Measurements from ENCODE around the gene DENND10.
A peak's percentile ranks its signal among the peaks of the same experiment; 100 is the strongest.
"Not testable (repeated sequence)": the region's sequence is repeated elsewhere in the genome, so short reads cannot be mapped to it uniquely, and the experiment has no call there.

The DENND10 gene

DNA sequence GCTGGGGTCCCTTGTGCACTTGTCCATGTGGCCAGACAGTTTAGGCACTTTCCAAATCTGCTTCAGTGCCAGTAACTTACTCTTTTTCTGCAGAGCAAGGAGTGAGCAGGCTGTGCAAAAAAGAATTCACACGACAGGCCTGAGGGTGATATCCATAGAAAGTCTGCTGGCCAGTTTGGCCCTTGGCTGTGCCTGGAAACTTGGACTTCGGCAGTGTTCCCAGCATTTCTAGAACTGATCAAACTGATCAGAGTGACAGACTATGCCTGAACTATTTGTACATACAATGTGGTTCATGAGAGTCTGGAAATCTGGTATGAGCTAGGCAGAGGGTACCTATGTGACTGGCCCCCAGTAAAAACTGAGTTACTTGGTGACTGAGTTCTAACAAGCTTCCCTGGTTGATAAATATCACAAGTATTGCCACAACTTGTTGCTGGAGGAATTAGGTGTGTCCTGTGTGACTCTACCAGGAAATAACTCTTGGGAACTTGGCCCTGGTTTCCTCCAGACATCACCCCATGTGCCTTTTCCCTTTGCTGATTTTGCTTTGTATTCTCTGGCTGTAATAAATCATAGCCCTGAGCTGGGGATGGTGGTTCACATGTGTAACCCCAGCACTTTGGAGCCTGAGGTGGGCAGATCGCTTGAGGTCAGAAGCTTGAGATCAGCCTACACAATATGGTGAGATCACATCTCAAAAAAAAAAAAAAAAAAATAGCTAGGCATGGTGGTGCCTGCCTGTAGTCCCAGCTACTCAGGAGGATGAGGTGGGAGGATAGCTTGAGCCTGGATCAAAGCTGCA lies 3.3 kb upstream of the DENND10 start:
- DNase-seq: no peak

DNA sequence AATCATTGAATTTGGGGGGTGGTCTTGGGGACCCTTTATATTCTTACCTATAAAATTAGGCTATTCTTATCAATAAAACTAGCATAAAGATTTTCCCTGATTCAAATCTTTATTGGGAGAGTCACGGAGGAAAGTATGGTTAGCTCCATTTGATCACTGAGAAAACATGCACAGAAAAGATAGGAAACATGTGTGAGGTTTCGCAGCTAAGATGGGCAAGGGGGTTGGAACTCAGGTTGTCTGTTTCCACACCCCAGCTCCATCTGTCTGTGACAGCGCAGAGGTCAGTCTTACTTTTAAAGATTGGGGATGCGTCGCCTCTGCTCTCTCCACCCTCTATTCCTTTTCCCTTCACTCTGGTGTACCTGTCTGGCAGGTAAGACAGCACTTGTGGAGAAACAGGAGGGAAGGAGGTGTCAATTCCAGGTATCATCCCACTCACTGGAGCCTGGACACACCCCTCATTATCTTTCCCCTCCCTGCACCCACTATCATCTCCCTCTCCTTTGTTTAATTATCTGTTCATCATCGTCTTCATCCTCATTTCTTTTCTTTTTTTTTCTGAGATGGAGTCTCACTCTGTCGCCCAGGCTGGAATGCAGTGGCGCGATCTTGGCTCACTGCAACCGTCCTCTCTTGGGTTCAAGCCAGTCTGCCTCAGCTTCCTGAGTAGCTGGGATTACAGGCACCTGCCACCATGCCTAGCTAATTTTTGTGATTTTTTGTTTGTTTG lies 2.4 kb upstream of the DENND10 start:
- no peak for DNase-seq

DNA sequence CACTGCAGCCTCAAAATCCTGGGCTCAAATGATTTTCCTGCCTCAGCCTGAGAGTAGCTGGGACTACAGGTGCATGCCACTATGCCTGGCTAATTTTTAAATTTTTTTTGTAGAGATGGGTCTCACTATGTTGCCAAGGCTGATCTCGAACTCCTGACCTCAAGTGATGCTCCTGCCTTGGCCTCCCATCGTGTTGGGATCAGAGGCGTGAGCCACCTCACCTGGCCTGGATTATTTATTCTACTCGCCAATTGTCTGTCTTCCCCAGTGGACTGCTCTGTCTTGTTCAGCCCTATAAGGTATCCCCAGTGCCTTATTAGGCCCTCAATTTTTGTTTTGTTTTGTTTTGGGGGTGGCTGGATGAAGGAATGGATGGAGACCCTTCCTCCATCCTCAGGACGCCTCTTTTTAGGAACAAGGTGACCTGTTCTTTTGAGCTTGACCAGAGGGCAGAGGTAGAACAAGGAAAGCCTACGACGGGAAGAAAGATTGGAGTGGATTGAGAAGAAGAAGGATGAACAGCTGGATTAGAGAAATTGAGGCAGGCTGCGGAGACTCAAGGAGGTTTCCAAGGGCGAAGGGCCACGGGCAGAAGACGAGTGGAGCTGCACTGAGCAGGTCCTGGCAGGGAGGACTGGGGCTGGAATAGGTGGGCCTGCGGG lies 541 bp upstream of the DENND10 start:
- DNase-seq: no peak

DNA sequence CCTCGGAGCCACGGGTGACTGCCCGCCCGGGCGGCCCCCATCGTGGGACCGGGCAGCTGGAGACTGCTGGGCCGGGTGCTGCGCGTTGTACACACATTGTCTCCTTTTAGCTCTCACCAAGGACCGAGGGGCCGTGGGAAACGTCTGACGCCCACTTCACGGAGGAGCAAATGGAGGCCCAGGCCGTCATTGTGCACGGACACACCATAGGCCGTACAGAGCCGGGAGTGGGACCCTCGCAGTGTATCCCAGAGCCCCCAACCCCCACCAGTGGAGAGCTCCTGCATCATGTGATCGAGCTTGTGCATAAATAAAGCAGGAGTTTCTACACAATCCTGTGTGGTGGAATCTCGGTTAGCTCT lies 722 bp downstream of the DENND10 start:
- no peak for DNase-seq

DNA sequence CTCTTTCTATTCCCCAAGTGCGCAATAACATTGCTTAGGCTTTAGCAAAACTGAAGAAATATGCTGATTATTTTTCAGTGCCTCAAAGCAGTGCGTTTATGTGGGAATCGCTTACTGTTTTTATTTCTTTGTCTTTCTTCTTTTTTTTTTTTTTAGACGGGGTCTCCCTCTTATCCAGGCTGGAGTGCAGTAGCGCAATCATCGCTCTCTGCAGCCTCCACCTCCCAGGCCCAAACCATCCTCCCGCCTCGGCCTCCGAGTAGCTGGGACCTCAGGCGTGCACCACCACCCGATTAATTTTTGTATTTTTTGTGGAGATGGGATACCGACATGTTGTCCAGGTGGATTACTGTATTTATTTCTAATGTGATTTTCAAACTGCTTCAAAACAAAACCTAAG lies 1.2 kb downstream of the DENND10 start:
- no peak for DNase-seq

DNA sequence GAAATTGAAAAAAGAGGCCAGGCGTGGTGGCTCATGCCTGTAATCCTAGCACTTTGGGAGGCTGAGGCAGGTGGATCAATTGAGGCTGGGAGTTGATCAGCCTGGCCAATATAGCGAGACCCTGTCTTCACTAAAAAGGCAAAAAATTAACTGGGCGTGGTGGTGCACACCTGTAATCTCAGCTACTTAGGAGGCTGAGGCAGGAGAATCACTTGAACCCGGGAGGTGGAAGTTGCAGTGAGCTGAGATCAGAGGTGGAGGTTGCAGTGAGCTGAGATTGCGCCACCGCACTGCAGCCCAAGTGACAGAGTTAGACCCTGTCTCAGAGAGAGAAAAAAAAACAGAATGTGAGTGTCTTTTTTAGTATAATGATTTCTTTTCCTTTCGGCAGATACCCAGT lies 2.0 kb downstream of the DENND10 start:
- DNase-seq: not testable (repeated sequence)

DNA sequence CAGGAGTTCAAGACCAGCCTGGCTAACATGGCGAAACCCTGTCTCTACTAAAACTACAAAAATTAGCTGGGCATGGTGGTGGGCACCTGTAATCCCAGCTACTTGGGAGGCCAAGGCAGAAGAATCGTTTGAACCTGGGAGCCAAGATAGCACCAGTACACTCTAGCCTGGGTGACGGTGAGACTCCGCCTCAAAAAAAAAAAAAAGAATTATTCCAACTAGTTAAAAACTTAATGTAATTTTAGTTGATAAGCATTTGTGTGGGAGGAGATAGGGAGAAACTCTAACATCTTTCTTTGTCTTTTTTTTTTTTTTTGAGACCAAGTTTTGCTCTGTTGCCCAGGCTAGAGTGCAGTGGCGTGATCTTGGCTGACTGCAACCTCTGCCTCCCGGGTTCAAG lies 3.2 kb downstream of the DENND10 start:
- not testable (repeated sequence) for DNase-seq

DNA sequence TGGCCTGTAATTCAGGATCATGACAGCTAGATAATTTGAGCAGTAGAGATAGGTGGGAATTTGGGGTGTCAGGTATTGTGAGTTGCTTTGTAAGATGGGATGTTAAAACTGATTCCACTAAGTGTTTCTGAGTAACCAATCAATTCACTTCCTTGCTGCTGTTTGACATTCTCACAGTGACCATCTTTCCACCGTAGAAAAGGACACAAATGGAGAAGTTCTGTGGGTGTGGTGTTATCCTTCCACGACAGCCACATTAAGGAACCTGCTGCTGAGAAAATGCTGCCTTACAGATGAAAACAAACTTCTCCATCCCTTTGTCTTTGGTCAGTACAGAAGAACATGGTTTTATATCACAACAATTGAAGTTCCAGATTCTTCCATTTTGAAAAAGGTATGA lies 3.9 kb downstream of the DENND10 start:
- not testable (repeated sequence) for DNase-seq

DNA sequence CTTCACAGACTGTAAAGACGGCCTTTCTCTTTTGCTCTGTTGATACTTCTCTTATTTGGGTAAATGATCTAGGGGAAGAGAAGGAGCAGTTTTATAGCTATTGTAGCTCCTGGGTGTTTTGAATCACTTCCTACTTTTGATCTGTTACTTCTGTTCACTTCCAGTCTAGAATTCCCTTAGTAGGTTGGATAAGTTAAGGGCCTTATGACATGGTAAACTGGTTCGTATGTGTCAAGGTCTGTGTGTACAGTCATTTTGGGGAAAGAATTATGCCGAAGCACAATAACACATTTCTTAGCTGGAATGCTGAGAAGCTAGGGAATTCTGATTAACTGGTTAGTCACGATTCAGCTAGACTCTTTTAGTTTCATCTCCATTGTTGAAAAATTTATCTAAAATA lies 8.1 kb downstream of the DENND10 start:
- DNase-seq: no peak

DNA sequence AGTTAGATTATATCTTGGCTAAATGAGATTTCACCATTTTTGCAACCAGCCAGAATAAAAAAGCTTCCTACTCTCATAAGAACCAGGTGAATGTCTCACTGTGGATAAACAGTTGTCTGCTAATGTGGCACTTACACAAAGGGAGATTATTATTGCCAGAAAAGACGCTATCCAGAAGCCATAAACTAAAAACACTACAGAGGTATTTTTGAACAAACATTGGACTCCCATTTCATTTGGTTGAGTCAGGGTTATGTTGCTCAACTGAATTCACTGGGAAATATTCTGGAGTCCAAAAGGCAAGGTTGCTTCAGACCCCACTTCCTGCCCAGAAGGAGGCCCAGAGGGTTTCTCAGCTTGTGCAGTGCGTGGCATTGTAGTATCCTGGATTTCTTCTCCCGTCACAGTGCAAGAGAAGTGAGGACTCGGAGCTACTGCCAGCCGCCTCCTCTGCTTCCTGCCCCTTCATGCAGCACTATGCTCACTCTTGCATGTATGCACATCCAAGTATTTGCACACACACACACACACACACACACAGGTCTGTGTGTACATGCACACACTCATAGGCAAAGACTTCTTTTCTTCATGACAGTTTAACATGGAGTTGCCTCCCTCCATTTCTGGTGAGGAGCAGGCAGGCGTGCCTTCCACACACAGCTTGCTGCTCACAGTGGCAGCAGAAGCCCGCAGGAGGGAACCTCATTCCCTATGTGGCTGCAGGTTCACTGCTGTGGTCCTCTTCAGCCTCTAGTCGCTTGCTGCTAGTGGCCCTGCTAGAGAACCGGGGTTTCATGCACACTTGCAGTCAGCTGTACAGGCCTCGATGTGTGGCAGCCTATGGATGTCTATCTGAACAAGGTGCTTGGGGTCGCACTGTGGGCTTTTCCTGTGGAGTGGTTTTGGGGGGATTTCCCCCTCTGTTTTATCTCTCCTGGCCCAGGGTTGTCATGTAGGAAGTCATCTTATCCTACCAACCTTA lies 10.1 kb downstream of the DENND10 start:
- DNase-seq: no peak

DNA sequence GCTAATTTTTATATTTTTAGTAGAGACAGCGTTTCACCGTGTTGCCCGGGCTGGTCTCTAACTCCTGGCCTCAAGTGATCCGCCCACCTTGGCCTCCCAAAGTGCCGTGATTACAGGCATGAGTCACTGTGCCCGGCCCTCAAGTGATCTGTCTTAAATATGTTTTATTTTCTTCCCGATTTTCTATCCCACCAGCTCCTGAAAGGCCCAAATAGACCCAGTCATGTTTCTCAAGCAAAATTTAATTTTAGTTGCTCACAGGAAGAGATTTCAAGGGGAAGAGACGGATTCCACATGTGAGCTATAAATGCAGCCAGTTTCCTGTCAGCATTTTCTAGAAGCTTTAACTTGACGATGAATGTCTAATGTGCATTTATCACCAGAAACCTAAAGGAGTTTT lies 12.0 kb downstream of the DENND10 start:
- no peak for DNase-seq

DNA sequence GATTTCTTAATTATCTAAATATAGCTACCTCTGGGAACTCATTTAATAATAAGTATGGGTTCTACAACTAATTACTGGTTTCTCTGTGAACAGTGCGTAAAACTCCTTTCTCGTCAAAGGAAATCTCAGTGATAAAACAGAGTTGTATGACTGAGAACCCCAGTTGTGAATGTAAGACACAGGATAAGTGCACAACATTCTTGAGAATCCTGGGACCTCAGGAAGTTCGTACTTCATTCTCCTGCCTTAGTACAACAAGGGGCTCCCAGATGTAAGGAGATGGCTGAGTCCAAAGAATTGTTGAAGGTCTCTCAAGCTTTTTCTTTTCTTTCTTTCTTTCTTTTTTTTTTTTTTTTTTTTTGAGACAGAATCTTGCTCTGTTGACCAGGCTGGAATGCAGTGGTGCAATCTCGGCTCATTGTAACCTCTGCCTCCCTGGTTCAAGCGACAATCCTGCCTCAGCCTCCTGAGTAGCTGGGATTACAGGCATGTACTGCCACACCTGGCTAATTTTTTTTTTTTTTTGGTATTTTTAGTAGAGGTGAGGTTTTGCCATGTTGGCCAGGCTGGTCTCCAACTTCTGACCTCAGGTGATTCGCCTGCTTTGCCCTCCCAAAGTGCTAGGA lies 12.5 kb downstream of the DENND10 start:
- DNase-seq: no peak

DNA sequence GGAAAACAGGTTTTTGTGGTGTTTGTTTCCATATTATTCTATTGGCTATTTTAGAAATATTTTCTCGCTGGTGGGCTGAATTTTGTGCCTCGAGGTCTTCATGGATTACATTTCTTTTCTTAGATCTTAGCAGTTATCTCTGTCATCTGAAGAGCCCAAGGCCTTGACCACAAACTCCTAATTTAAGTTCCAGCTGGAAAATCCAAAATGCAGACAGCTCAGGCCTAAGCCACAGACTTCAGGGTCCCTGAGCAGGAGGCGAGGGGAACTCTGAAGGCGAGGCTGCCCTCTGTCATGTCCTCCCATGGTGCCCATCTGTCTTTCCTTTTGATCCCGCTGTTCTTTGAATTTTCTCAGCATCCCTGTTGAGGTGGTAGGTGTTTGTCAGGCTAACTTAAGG lies 14.3 kb downstream of the DENND10 start:
- no peak for DNase-seq

DNA sequence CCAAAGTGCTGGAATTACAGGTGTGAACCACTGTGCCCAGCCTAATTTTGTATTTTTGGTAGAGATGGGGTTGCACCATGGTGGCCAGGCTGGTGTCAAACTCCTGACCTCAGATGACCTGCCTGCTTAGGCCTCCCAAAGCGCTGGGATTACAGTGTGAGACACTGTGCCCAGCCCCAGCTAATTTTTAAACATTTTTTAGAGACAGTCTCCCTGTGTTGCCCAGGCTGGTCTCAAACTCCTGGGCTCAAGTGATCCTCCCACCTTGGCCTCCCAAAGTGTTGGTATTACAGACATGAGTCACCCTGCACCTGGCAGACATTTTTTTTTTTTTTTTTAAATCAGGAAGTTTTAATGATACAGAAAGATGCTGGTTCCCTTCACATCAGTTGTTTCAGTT lies 15.5 kb downstream of the DENND10 start:
- no peak for DNase-seq

DNA sequence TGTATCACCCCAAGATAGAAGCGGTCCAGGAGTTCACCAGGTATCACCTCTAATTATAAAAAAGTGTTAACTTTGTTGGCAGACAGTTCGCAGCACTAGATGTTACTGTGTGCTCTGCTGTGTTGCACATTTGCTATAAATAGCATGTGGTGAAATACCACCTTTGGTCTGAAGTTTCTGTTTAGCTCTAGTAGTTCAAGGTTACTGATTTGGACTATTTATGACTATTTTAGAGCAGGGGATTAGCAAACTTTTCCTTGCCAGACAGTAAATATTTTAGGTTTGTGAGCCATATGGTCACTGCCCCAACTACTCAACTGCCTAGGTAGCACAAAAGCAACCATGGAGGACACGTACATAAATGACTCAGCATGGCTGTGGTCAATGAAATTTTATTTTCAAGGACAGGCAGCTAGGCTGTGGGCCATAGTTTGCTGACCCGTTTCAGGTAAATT lies 16.5 kb downstream of the DENND10 start:
- no peak for DNase-seq

DNA sequence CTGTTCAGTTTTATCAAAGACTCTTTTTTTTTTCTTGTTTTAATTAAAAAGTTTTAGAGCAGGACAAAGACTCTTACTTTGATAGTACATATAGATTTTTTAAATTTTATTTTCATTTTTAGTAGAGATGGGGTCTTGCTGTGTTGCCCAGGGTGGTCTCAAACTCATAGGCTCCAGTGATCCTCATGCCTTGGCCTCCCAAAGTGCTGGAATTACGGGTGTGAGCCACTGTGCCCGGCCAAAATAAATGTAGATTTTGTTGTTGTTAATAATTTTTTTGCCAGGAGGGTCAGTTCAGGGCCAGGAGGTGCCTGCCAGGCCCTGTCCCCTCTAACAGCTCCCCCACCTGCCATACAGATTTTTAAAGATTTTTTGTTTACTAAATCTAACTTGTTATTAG lies 17.0 kb downstream of the DENND10 start:
- DNase-seq: no peak

DNA sequence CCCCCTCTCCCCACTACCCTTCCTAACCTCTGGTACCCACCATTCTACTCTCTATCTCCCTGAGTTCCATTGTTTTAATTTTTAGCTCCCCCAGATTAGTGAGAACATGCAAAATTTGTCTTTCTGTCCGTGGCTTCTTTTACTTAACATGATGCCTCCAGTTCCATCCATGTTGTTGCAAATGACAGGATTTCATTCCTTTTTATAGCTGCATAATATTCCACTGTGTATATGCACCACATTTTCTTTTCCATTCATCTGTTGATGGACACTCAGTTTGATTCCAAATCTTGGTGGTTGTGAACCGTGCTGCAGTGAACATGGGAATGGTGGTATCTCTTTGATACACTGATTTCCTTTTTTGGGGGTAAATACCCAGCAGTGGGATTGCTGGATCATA lies 22.0 kb downstream of the DENND10 start:
- no peak for DNase-seq

DNA sequence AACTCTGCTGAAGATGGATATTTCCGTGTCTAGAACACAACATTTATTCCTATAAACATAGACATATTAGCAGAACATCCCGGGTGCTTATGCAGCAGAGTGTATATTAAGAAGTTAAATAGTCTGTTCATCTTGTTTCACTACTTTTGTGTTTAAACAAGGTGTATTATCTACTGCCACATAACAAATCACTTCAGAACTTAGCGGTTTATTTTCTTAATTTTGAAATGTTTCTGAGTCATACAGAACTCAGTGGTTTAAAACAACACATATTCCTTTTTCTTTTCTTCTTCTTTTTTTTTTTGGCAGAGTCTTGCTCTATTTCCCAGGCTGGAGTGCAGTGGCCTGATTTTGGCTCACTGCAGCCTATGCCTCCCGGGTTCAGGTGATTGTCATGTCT lies 25.8 kb downstream of the DENND10 start:
- DNase-seq: no peak

DNA sequence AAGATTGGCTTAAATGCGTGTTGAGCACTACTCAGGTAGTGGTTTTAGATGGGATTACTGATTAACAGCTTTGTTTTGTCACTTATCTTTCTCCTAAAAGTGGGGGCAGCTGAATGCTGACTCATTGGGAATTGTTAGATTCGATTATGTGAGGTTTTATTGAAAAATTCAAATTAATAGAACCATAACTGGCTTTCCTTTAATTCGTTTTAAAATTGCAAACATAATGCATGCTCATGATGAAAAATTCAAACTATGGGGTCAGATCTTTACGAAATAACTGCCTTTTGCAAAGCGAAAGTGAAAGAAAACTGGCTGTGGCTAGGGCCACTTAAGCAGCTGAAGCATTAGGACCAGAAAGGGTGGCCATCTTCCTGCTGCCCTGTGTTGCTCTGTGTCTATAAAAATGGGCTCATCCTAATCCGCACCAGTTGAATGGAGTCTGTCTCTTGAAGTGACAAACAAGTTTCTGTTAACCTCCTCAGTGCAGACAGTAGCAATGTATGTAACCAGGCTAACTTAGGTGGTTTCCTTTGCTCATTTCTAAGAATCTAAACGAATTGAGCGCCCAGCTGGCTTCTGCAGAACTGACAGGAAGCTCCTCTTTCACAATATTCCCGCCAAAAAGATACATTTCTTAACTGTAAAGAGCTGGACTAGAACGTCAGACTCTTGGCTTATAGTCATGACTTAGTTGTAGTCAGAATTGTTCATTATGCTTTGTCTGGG lies 27.8 kb downstream of the DENND10 start:
- DNase-seq: peak in 1 of 2 experiments; percentile 22

DNA sequence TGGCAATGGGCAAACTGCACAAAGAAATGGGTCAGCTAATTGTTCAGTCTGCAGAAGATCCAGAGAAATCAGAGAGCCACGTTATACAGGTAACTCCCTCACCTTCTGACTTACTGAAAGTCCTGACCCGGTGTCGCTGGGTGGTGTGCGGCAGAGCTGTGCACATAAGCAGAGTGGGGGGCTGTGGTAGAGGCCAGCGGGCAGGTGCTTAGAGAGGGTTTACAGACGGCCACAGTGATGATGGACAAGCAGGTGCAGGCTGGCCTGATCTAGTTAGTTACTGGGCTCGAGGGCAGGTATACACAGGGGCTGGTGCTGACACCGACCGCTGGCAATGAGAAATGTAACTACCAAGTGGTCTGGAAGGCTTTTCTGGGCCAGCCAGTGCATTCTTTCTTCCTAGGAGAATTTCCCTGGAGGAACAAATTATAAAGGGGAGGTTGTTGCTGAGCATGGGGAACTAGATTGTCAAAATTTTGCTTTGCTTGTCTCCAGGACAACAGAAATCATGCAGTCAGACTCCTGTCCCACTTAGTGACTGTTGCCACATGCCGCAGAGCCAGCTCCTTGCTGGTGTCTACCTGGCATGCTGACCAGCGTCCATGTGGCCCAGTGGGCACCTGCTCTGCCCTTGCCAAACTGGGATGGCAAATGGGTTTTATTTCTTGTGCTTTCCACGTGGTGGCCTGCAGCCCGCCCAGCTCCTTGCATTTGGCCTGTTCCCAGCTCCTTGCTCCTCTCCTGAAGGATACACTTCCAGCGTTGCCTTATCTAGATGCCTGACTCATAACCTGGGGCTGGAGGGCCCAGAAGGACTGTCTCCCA lies 28.8 kb downstream of the DENND10 start:
- no peak for DNase-seq

DNA sequence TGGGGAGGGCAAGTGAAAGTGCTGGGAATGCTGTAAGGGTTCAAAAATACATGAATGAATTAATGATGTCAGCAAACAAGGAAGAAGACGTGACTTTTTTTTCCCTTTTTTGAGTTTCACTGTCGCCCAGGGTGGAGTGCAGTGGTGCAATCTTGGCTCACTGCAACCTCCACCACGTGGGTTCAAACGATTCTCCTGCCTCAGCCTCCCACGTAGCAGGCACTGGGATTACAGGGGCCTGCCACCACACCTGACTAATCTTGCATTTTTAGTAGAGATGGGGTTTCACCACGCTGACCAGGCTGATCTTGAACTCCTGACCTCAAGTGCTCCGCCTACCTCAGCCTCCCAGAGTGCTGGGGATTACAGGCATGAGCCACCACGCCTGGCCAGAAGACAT lies 30.0 kb downstream of the DENND10 start:
- DNase-seq: no peak
